Ovary (tissue), 9 donors: ENCODE results near the gene ANKRD7. TPM values are rescaled to one million over a fixed set of nuclear protein-coding genes. Genes with fewer than 3 reads are reported as not detected.

ENCODE experiments used
- DNase-seq, 5 donors: peaks; one replicate each; pipeline ENCODE4 v3.0.0-alpha.2; 2019 to 2020
- H3K27ac ChIP-seq, 2 donors: fragments of 200-600 bp; one replicate each; pipeline versions ENCODE4 v1.5.1 to v1.8.0; 2019 to 2022
- H3K27me3 ChIP-seq: fragments of 200-600 bp; one replicate; pipeline ENCODE4 v1.8.0; 2022
- H3K36me3 ChIP-seq: fragments of 200-600 bp; sonication (generic); one replicate; pipeline ENCODE4 v1.5.1; 2019
- H3K4me1 ChIP-seq: one replicate; pipeline ENCODE4 v1.8.1; 2013; ENCODE audit warnings: mild to moderate bottlenecking, moderate library complexity; ENCODE audit not compliant: insufficient read depth
- H3K4me3 ChIP-seq: fragments of 200-600 bp; sonication (generic); one replicate; pipeline ENCODE4 v1.5.1; 2017
- H3K9me3 ChIP-seq, 2 donors: fragments of 200-600 bp in 1 of 2; sonication (generic) in 1 of 2; one replicate each; pipeline versions ENCODE4 v1.5.1 to v1.8.1; 2013 to 2019; ENCODE audit warnings: mild to moderate bottlenecking in 1 of 2, moderate library complexity in 1 of 2
- EP300 ChIP-seq: sonication (generic); formaldehyde crosslinking; IDR thresholded peaks from one replicate; pipeline ENCODE4 v1.6.1; 2017; ENCODE audit warnings: antibody characterized with exemption
- POLR2A ChIP-seq: fragments of 450-650 bp; IDR thresholded peaks from one replicate; pipeline ENCODE4 v1.6.1; 2017; ENCODE audit warnings: antibody characterized with exemption, mild to moderate bottlenecking, moderate library complexity
- WGBS, 3 donors: extraction: QIAGEN DNeasy Blood & Tissue Kit in 1 of 3; methylation state at CpG; one replicate each; pipeline versions ENCODE4 v1.1.5 to v1.1.7; 2013 to 2017; 5-methylcytosine and 5-hydroxymethylcytosine counted together
- intact Hi-C, 4 donors: fragments of 100-400 bp; cut with DNase I; formaldehyde crosslinking; loops; one replicate each; pipeline versions ENCODE4 v1.11.0 to v1.15.1; 2022 to 2023
- polyA plus RNA-seq, 2 donors: library from polyadenylated mRNA; stranded (reverse); fragments of 200-250 nt in 1 of 2; fragments of 350-450 nt in 1 of 2; fragmentation: Illumina TruSeq in 1 of 2; extraction: RNeasy Lipid Tissue Mini Kit (QIAGEN cat#74804) in 1 of 2; gene quantifications; one replicate each; pipeline ENCODE4 v1.2.3, GENCODE V29; 2013 to 2014
- total RNA-seq, 7 donors: library from RNA; depleted of rRNA in 2 of 7; stranded (reverse); fragments of >200 nt in 2 of 7; fragmentation: NEBNext Ultra II Directional in 3 of 7; extraction: Animal tissue kit (Norgen Biotek cat#: 25700) in 3 of 7; gene quantifications; one replicate each; pipeline versions ENCODE4 v1.1.0 to v1.2.4, GENCODE V29; 2016 to 2023
- TF ChIP-seq, protein P1 (sequence below), 3 donors: fragments of 450-650 bp in 2 of 3; fragments of 200-600 bp in 1 of 3; IDR thresholded peaks; one replicate each; pipeline versions ENCODE4 v1.5.1 to v1.8.0; 2016 to 2022; ENCODE audit warnings: antibody characterized with exemption in 3 of 3, mild to moderate bottlenecking in 1 of 3
- donor health status: DM: no; HTN: no; CAD: no; lungs with moderate emphysema.
- donor health status: DM: no; HTN: no; CAD: no.
- donor health status: Bipolar disorder and iron deficiency.
- donor health status: DM: yes; HTN: yes; CAD: no.
- donor health status: DM: no; HTN: no; CAD: no.
- donor health status: DM: yes; HTN: yes; CAD: no.

ANKRD7 gene
- total and polyA plus RNA-seq, 9 donors: 0.23 to 2.3 (median 1.1) TPM; not detected in 2

- intact Hi-C loops: no loop called here
Measured at GRCh38 chr7:118183428-118183785, 41.1 kb upstream of the ANKRD7 start.

DNA sequence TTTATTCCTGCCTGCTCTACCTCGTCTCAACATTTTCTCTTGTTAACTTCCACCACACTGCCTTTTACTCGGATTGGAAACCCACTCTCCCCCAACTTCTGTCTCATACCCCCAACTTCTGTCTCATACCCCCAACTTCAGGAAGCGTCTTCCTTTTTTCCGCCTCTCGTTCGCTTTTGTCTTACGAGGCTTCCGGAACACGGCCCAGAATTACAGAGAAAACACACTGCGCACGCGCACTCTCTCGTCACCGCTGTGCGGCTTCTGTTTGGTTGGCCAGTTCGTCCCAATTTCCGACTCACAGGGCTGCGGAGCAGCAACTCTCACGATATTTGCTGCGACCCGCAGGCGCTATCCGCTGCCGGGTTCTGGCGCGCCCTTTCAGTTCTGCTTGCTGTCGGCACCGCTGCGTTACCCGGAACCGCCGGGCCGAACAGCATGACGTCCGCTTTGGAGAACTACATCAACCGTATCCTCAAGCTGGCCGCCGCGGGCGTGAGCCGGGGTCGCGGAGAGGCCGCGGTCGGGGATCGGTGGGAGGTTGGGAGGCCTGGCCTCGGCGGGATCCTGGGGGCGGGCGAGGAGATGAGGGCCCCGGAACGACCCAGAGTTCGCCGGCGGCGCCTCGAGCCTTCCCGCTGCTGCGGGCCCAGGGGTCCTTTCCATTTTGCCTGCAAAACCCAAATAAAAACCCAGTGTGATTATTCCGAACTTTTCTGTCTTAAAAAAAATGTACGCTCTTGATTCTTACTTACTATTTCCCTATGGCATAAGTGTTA, 40.5 kb upstream of the ANKRD7 start, which contains the start of gene LSM8:
Gene LSM8, plus strand, starts transcription at position 379 of the 779 bp plus-strand sequence. Its CDS starts 60 bp downstream, at position 439.
- H3K4me1 ChIP-seq: peaks cover 2% of the 10 kb centered on the region
- H3K36me3 ChIP-seq: no peaks in the 10 kb centered on the region
- TF ChIP-seq POLR2A (peak; percentile 61), EP300 (no peak)
- TF ChIP-seq, protein P1, sequence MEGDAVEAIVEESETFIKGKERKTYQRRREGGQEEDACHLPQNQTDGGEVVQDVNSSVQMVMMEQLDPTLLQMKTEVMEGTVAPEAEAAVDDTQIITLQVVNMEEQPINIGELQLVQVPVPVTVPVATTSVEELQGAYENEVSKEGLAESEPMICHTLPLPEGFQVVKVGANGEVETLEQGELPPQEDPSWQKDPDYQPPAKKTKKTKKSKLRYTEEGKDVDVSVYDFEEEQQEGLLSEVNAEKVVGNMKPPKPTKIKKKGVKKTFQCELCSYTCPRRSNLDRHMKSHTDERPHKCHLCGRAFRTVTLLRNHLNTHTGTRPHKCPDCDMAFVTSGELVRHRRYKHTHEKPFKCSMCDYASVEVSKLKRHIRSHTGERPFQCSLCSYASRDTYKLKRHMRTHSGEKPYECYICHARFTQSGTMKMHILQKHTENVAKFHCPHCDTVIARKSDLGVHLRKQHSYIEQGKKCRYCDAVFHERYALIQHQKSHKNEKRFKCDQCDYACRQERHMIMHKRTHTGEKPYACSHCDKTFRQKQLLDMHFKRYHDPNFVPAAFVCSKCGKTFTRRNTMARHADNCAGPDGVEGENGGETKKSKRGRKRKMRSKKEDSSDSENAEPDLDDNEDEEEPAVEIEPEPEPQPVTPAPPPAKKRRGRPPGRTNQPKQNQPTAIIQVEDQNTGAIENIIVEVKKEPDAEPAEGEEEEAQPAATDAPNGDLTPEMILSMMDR (IDR thresholded peaks at IDR 0.05): peak in 1 of 3 donors; percentile 22
- H3K27me3 ChIP-seq: no peaks in the 10 kb centered on the region
- H3K9me3 ChIP-seq: no peaks in the 10 kb centered on the region
- intact Hi-C loops: no loop called here
- DNase-seq: peak; percentile 97 to 98 (median 97)
- WGBS, 3 donors: 0 to 1% (median 0%) methylated on average over 48 to 62 of the region's 62 CpGs
- peak within 1 kb of the TSS; percentile 69 to 81 for H3K27ac ChIP-seq
- peak within 1 kb of the TSS; percentile 92 for H3K4me3 ChIP-seq

More at GRCh38 chr7:118183428-118183785, 41.1 kb upstream of the ANKRD7 start:
- TF ChIP-seq, protein P1 (IDR thresholded peaks at IDR 0.05): no peak
- no peak for TF ChIP-seq EP300
- no peak for TF ChIP-seq POLR2A
- Histone ChIP-seq H3K27me3 (no peaks in the 10 kb centered on the region), H3K36me3 (no peaks in the 10 kb centered on the region), H3K4me3 (peak overlapping the region; percentile 92), H3K9me3 (no peaks in the 10 kb centered on the region), H3K4me1 (peaks cover 2% of the 10 kb centered on the region), H3K27ac (peak overlapping the region; percentile 69 to 81)
- WGBS, 3 donors: 0 to 1% (median 1%) methylated on average over 15 of the region's 15 CpGs
- no peak for DNase-seq

DNA sequence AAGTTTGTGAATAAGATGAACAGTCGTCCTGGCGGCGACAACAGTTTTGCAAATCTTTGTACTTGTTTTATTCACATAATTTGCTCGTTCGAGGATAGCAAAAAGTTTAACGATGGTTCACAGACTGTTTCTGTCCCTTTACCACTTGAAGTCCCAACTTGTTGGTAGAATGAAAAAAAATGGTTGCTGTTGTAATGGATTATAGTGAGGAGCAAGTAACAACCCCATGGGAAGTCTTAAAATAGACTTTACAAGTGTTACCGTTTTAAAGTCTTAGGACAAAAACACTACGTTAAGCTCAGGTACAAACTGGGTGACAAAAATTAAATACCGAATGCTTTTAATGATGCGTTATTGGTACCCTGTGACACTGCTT, 40.0 kb upstream of the ANKRD7 start:
- no peaks in the 10 kb centered on the region for H3K27me3 ChIP-seq
- intact Hi-C loops: no loop called here
- DNase-seq: no peak
- H3K4me1 ChIP-seq: peaks cover 2% of the 10 kb centered on the region
- peak overlapping the region; percentile 92 for H3K4me3 ChIP-seq
- no peak for TF ChIP-seq EP300
- TF ChIP-seq POLR2A: no peak
- TF ChIP-seq, protein P1 (IDR thresholded peaks at IDR 0.05): no peak
- no peaks in the 10 kb centered on the region for H3K36me3 ChIP-seq
- no peaks in the 10 kb centered on the region for H3K9me3 ChIP-seq
- WGBS, 3 donors: 4 to 6% (median 5%) methylated on average over 10 of the region's 10 CpGs
- peak overlapping the region in 1 of 2 donors; percentile 81 for H3K27ac ChIP-seq

DNA sequence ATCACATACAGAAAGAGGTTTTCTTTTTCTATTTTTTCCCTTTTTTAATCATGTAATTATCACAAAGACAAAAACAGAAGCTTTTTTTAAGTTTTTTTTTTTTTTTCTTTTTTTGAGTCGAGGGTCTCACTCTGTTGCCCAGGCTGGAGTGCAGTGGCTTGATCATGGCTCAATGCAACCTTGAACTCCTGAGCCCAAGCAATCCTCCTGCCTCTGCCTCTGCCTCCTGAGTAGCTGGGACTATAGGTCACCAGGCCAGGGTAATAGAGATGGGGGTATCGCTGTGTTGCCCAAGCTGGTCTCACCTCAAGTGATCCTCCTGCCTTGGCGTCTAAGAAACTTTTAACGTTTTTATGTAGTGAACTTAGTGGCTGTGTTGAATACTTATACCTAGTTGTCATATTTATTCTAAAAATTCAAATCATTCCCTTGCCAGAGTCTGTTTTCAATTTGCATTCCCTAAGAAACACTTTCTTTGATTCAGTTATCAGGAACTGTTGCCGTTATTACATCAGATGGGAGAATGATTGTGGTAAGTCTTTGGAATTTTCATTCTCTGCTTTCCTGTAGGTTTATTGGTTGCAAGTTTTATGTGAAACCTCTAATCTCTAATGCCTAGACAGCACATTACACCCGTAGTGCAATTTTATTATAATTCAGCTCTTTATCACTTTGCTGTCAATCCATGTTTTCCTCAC, 39.2 kb upstream of the ANKRD7 start:
- TF ChIP-seq POLR2A: no peak
- TF ChIP-seq, protein P1 (IDR thresholded peaks at IDR 0.05): no peak
- peaks cover 2% of the 10 kb centered on the region for H3K4me1 ChIP-seq
- no peaks in the 10 kb centered on the region for H3K9me3 ChIP-seq
- H3K27ac ChIP-seq: no peak overlapping the region
- no peak for DNase-seq
- H3K27me3 ChIP-seq: no peaks in the 10 kb centered on the region
- no peaks in the 10 kb centered on the region for H3K36me3 ChIP-seq
- intact Hi-C loops: no loop called here
- peak overlapping the region; percentile 92 for H3K4me3 ChIP-seq
- WGBS, 3 donors: 58 to 66% (median 62%) methylated on average over 6 of the region's 6 CpGs
